ENCODE data around the gene HOXC4. TPM values are rescaled to one million over a fixed set of nuclear protein-coding genes. Genes with fewer than 3 reads are reported as not detected.

Gene HOXC4
- polyA plus RNA-seq, 3 donors, result not detected

GRCh38 chr12:54042970-54043853 is 10.4 kb upstream of the HOXC4 start:
- H3K9me3 Mint-ChIP-seq, result peaks cover 0 to 32% (median 5%) of the 10 kb centered on the region in 7 donors
- H3K27ac Mint-ChIP-seq, result no peak overlapping the region

DNA sequence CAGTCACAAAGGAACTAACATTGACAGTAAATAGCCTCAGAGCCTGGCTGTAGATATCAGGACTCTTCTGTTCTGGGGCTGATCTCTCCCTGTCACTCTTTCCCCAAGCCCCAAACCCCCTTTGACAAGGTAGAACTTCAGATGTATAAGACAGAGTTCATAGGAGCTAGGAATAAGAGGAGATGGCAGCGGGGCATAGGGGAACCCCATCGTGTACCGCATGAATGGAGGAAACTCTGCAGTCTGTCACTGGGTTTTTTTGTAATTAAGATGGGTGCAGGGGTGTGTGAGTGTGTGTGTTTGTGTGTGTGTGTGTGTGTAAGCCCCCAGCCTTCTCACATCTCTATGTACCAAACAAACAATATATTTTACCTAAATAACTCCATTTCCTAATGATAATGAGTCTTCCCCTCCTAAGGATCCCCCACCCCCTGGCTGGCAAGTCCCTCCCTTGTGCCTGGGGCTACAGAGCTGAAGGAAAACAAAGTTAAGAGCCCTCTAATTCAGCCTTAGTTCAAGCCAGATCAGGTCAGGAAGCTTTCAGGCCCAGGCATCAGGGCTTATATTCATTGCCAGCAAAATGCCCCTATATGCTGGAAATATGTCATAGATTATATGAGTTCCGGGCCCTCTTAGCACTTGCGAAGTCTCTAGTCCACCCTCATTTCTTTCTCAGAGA is 9.1 kb upstream of the HOXC4 start:
- no peak overlapping the region for H3K4me2 ChIP-seq (replicated peaks; ENCODE audit: extremely low read depth, low read length, poor library complexity, severe bottlenecking)
- 21% methylated on average over 3 of the region's 5 CpGs for WGBS (ENCODE audit: insufficient coverage)
- peaks cover 0 to 5% of the 10 kb centered on the region in 2 donors for H3K36me3 Mint-ChIP-seq
- H3K4me1 Mint-ChIP-seq, result peaks cover 2% of the 10 kb centered on the region
- H3K36me3 ChIP-seq (replicated peaks in 1 of 2; ENCODE audit: control insufficient read depth in 1 of 2, insufficient read depth in 2 of 2, low read length in 2 of 2), result no peaks in the 10 kb centered on the region
- peaks cover 3 to 30% of the 10 kb centered on the region in 2 donors for H3K9me3 ChIP-seq (replicated peaks in 1 of 2; ENCODE audit: control insufficient read depth in 1 of 2, insufficient read depth in 1 of 2, low read length in 2 of 2)
- H3K4me3 Mint-ChIP-seq, result peak overlapping the region in 1 of 2 donors; percentile 67
- H3K27me3 Mint-ChIP-seq (ENCODE audit: low read depth in 3 of 3), result peaks cover 96 to 98% (median 96%) of the 10 kb centered on the region in 3 donors
- peaks cover 91 to 98% of the 10 kb centered on the region in 2 donors for H3K27me3 ChIP-seq (ENCODE audit: control insufficient read depth in 2 of 2, insufficient read depth in 2 of 2, low read length in 2 of 2)
- intact Hi-C loops (cut with micrococcal nuclease), result no loop called here
- peak overlapping the region in 2 of 7 donors; percentile 11 to 27 for H3K27ac Mint-ChIP-seq
- H3K4me1 ChIP-seq (ENCODE audit: control insufficient read depth in 1 of 2, insufficient read depth in 2 of 2, low read length in 2 of 2), result no peaks in the 10 kb centered on the region
- DNase-seq, result no peak
- no peaks in the 10 kb centered on the region for H4K20me1 ChIP-seq (ENCODE audit: insufficient read depth, low read length)
- no peak overlapping the region for H3K4me3 ChIP-seq (replicated peaks in 1 of 3; ENCODE audit: low read depth in 2 of 3, low read length in 3 of 3)
- H3K27ac ChIP-seq (ENCODE audit: low read depth in 1 of 2, low read length in 2 of 2), result no peak overlapping the region
- H2AFZ ChIP-seq (ENCODE audit: insufficient read depth, low read depth, low read length, poor library complexity, severe bottlenecking), result no peak overlapping the region
- H3K79me2 ChIP-seq (ENCODE audit: insufficient read depth, low read length), result no peaks in the 10 kb centered on the region
- TF ChIP-seq, protein P1, sequence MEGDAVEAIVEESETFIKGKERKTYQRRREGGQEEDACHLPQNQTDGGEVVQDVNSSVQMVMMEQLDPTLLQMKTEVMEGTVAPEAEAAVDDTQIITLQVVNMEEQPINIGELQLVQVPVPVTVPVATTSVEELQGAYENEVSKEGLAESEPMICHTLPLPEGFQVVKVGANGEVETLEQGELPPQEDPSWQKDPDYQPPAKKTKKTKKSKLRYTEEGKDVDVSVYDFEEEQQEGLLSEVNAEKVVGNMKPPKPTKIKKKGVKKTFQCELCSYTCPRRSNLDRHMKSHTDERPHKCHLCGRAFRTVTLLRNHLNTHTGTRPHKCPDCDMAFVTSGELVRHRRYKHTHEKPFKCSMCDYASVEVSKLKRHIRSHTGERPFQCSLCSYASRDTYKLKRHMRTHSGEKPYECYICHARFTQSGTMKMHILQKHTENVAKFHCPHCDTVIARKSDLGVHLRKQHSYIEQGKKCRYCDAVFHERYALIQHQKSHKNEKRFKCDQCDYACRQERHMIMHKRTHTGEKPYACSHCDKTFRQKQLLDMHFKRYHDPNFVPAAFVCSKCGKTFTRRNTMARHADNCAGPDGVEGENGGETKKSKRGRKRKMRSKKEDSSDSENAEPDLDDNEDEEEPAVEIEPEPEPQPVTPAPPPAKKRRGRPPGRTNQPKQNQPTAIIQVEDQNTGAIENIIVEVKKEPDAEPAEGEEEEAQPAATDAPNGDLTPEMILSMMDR (IDR thresholded peaks at IDR 0.05), result no peak
- peaks cover 0 to 29% (median 6%) of the 10 kb centered on the region in 7 donors for H3K9me3 Mint-ChIP-seq
- no peak overlapping the region for H3K9ac ChIP-seq (ENCODE audit: insufficient read depth, low read length, poor library complexity, severe bottlenecking)

More at GRCh38 chr12:54042970-54043853, 10.4 kb upstream of the HOXC4 start:
- peaks cover 88 to 98% of the 10 kb centered on the region in 2 donors for H3K27me3 ChIP-seq (ENCODE audit: control insufficient read depth in 2 of 2, insufficient read depth in 2 of 2, low read length in 2 of 2)
- DNase-seq, result no peak
- no peaks in the 10 kb centered on the region for H3K79me2 ChIP-seq (ENCODE audit: insufficient read depth, low read length)
- Mint-ChIP-seq H3K4me1 (peaks cover 2% of the 10 kb centered on the region), H3K27me3 (ENCODE audit: low read depth in 3 of 3) (peaks cover 95 to 98% (median 96%) of the 10 kb centered on the region in 3 donors), H3K4me3 (peak overlapping the region in 1 of 2 donors; percentile 61), H3K36me3 (peaks cover 0 to 5% of the 10 kb centered on the region in 2 donors)
- H3K9me3 ChIP-seq (replicated peaks in 1 of 2; ENCODE audit: control insufficient read depth in 1 of 2, insufficient read depth in 1 of 2, low read length in 2 of 2), result peaks cover 3 to 37% of the 10 kb centered on the region in 2 donors
- H3K36me3 ChIP-seq (replicated peaks in 1 of 2; ENCODE audit: control insufficient read depth in 1 of 2, insufficient read depth in 2 of 2, low read length in 2 of 2), result no peaks in the 10 kb centered on the region
- H3K9ac ChIP-seq (ENCODE audit: insufficient read depth, low read length, poor library complexity, severe bottlenecking), result no peak overlapping the region
- intact Hi-C loops (cut with micrococcal nuclease), result no loop called here
- 53% methylated on average over 2 of the region's 6 CpGs for WGBS (ENCODE audit: insufficient coverage)
- H3K27ac ChIP-seq (ENCODE audit: low read depth in 1 of 2, low read length in 2 of 2), result no peak overlapping the region
- no peaks in the 10 kb centered on the region for H4K20me1 ChIP-seq (ENCODE audit: insufficient read depth, low read length)
- TF ChIP-seq, protein P1 (IDR thresholded peaks at IDR 0.05), result no peak
- no peak overlapping the region for H3K4me2 ChIP-seq (replicated peaks; ENCODE audit: extremely low read depth, low read length, poor library complexity, severe bottlenecking)
- no peak overlapping the region for H3K4me3 ChIP-seq (replicated peaks in 1 of 3; ENCODE audit: low read depth in 2 of 3, low read length in 3 of 3)
- H3K4me1 ChIP-seq (ENCODE audit: control insufficient read depth in 1 of 2, insufficient read depth in 2 of 2, low read length in 2 of 2), result no peaks in the 10 kb centered on the region
- no peak overlapping the region for H2AFZ ChIP-seq (ENCODE audit: insufficient read depth, low read depth, low read length, poor library complexity, severe bottlenecking)

Measured in CD14-positive monocyte (primary cell).